ENCODE data around the gene SNX19.

Gene SNX19

DNA sequence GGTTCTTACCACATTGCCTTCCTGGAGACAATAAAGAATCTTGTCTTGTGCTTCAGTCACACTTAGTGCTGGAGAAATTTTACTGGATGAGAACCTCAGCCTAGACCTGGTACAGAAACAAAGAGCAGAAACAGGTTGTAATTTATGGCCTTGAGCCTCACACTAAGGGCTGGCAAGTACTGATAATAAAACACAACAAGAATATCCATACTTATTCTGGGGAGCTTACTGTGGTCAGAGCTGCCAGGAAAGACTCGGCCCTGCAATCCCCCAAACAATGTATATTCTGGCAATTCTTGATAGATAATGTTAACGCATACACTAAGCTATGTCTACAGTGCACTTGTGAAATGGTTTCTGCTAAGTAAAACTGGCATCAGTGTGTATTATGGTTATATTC, 9.7 kb downstream of the SNX19 start:
- TF ChIP-seq, protein P1, sequence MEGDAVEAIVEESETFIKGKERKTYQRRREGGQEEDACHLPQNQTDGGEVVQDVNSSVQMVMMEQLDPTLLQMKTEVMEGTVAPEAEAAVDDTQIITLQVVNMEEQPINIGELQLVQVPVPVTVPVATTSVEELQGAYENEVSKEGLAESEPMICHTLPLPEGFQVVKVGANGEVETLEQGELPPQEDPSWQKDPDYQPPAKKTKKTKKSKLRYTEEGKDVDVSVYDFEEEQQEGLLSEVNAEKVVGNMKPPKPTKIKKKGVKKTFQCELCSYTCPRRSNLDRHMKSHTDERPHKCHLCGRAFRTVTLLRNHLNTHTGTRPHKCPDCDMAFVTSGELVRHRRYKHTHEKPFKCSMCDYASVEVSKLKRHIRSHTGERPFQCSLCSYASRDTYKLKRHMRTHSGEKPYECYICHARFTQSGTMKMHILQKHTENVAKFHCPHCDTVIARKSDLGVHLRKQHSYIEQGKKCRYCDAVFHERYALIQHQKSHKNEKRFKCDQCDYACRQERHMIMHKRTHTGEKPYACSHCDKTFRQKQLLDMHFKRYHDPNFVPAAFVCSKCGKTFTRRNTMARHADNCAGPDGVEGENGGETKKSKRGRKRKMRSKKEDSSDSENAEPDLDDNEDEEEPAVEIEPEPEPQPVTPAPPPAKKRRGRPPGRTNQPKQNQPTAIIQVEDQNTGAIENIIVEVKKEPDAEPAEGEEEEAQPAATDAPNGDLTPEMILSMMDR (IDR thresholded peaks at IDR 0.05): no peak
- TF ChIP-seq ZFX (IDR thresholded peaks at IDR 0.05; ENCODE audit: borderline replicate concordance): no peak
- no peak overlapping the region for H3K27ac ChIP-seq

- H3K27ac ChIP-seq: no peak overlapping the region
- TF ChIP-seq ZFX (IDR thresholded peaks at IDR 0.05; ENCODE audit: borderline replicate concordance): no peak
- TF ChIP-seq, protein P1 (IDR thresholded peaks at IDR 0.05): no peak
Observed at GRCh38 chr11:130905512-130905911, 10.8 kb downstream of the SNX19 start.

- H3K27ac ChIP-seq: no peak overlapping the region
- TF ChIP-seq, protein P1 (IDR thresholded peaks at IDR 0.05): peak; percentile 67
- no peak for TF ChIP-seq ZFX (IDR thresholded peaks at IDR 0.05; ENCODE audit: borderline replicate concordance)
Observed at GRCh38 chr11:130904380-130904779, 11.9 kb downstream of the SNX19 start.

GRCh38 chr11:130902380-130902779, 13.9 kb downstream of the SNX19 start:
- H3K27ac ChIP-seq: no peak overlapping the region
- TF ChIP-seq, protein P1 (IDR thresholded peaks at IDR 0.05): no peak

GRCh38 chr11:130899106-130899505, 17.2 kb downstream of the SNX19 start:
- TF ChIP-seq, protein P1 (IDR thresholded peaks at IDR 0.05): no peak
- no peak for TF ChIP-seq ZFX (IDR thresholded peaks at IDR 0.05; ENCODE audit: borderline replicate concordance)
- H3K27ac ChIP-seq: no peak overlapping the region

- H3K27ac ChIP-seq: no peak overlapping the region
Observed at GRCh38 chr11:130897262-130898182, 18.8 kb downstream of the SNX19 start.

More at GRCh38 chr11:130897262-130898182, 18.8 kb downstream of the SNX19 start:
- no peak for TF ChIP-seq ZFX (IDR thresholded peaks at IDR 0.05; ENCODE audit: borderline replicate concordance)
- TF ChIP-seq, protein P1 (IDR thresholded peaks at IDR 0.05): no peak
